Measurements from ENCODE around the gene SMC4. TPM values are rescaled to one million over a fixed set of nuclear protein-coding genes. Genes with fewer than 3 reads are reported as not detected.

SMC4 gene
- total RNA-seq, 2 donors from 2014 or later: 12.5 to 35.6 TPM

DNA sequence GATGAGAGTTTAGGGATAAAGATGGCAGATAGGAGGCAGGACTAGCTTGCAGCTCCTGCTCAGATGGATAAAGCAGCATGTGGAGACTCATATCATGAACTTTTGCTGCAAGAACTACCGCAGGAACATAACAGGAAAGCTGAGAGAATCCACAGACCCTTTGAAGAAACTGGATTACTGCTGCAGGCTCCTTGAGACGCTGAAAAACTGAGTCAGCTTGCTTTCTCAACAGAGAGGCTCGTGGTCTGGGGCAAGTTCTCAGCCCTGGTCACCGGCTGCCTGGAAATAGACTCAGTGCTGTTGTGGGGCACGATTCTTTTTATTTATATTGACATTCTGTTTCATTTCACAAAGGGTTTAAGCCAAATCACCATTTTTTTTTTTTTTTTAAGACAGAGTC lies 78.9 kb downstream of the SMC4 start:
- Histone ChIP-seq H3K27me3 (no peaks in the 10 kb centered on the region), H3K27ac (no peak overlapping the region), H3K4me1 (no peaks in the 10 kb centered on the region), H3K36me3 (replicated peaks in 1 of 2; ENCODE audit: insufficient read depth in 1 of 2, low read depth in 2 of 2) (no peaks in the 10 kb centered on the region), H3K4me3 (no peak overlapping the region), H3K9me3 (no peaks in the 10 kb centered on the region)
- 75 to 87% methylated on average over 5 of the region's 5 CpGs for WGBS, 2 donors
- ATAC-seq: no peak
- DNase-seq: no peak
- intact Hi-C loops (cut with DNase I): no loop called here
- TF ChIP-seq POLR2A (IDR thresholded peaks at IDR 0.05): no peak
- TF ChIP-seq, protein P1, sequence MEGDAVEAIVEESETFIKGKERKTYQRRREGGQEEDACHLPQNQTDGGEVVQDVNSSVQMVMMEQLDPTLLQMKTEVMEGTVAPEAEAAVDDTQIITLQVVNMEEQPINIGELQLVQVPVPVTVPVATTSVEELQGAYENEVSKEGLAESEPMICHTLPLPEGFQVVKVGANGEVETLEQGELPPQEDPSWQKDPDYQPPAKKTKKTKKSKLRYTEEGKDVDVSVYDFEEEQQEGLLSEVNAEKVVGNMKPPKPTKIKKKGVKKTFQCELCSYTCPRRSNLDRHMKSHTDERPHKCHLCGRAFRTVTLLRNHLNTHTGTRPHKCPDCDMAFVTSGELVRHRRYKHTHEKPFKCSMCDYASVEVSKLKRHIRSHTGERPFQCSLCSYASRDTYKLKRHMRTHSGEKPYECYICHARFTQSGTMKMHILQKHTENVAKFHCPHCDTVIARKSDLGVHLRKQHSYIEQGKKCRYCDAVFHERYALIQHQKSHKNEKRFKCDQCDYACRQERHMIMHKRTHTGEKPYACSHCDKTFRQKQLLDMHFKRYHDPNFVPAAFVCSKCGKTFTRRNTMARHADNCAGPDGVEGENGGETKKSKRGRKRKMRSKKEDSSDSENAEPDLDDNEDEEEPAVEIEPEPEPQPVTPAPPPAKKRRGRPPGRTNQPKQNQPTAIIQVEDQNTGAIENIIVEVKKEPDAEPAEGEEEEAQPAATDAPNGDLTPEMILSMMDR (IDR thresholded peaks at IDR 0.05): no peak

DNA sequence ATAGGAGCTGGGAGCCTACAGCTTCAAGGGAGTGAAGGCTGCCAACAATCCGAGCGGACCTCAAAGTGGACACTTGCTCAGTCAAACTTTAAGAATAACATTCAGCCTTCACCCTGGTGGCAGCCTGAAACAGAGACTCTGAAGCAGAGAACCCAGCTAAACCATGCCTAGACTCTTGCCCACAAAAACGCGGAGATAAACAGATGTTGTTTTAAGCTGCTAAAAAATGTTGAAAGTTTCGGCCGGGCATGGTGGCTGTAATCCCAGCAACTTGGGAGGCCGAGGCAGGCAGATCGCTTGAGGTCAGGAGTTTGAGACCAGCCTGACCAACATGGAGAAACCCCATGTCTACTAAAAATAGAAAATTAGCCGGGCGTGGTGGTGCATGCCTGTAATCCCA lies 79.9 kb downstream of the SMC4 start:
- 84 to 87% methylated on average over 10 of the region's 10 CpGs for WGBS, 2 donors
- no peak for DNase-seq
- no peaks in the 10 kb centered on the region for H3K27me3 ChIP-seq
- TF ChIP-seq, protein P1 (IDR thresholded peaks at IDR 0.05): no peak
- no peak for TF ChIP-seq POLR2A (IDR thresholded peaks at IDR 0.05)
- no peaks in the 10 kb centered on the region for H3K4me1 ChIP-seq
- intact Hi-C loops (cut with DNase I): no loop called here
- no peak overlapping the region for H3K27ac ChIP-seq
- H3K36me3 ChIP-seq (replicated peaks in 1 of 2; ENCODE audit: insufficient read depth in 1 of 2, low read depth in 2 of 2): no peaks in the 10 kb centered on the region
- no peaks in the 10 kb centered on the region for H3K9me3 ChIP-seq
- ATAC-seq: no peak
- no peak overlapping the region for H3K4me3 ChIP-seq

DNA sequence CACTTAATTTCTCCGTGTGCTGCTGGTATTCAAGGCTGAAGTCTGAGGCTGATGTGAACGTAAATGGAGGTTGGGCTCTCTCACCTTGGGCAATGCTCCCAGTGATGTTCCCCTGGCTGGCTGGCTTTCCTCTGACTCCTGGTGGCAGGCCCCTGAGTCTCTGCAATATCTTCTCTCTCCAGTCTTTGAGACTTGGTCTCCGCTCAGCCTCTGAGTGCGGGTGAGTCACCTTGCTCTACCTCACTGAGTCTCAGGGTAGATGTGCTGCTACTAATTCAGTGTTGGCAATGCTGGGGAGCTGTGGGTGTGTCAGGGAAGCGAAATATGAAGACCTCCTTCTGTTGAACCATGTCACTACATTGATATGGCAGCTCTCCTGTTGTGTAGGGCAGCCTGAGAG lies 81.5 kb downstream of the SMC4 start:
- H3K36me3 ChIP-seq (replicated peaks in 1 of 2; ENCODE audit: insufficient read depth in 1 of 2, low read depth in 2 of 2): no peaks in the 10 kb centered on the region
- no peak for ATAC-seq
- H3K27ac ChIP-seq: no peak overlapping the region
- H3K4me1 ChIP-seq: no peaks in the 10 kb centered on the region
- no peaks in the 10 kb centered on the region for H3K27me3 ChIP-seq
- no peak overlapping the region for H3K4me3 ChIP-seq
- intact Hi-C loops (cut with DNase I): no loop called here
- TF ChIP-seq, protein P1 (IDR thresholded peaks at IDR 0.05): no peak
- no peak for TF ChIP-seq POLR2A (IDR thresholded peaks at IDR 0.05)
- H3K9me3 ChIP-seq: no peaks in the 10 kb centered on the region
- WGBS, 2 donors: 76 to 79% methylated on average over 5 of the region's 5 CpGs
- no peak for DNase-seq

DNA sequence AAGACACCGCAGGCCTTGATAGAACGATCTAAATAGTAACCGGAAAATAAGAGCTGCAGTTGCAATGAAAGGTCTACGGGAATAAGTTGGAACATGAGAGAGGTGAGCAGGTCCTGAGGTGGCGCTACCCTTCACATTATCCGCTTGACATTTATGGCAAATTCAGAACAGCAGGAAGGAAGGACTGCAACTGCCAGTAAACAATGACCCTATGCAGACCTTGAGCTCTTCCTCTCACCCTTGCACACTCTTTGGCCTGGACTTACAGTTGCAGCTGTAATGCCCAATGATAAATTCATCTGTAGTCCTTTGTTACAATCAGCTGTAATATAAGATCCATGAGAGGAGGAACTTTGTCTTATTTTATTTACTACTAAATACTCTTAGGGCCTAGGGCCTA lies 82.4 kb downstream of the SMC4 start:
- no peak overlapping the region for H3K4me3 ChIP-seq
- no peak overlapping the region for H3K27ac ChIP-seq
- DNase-seq (no peak), ATAC-seq (no peak)
- TF ChIP-seq, protein P1 (IDR thresholded peaks at IDR 0.05): no peak
- TF ChIP-seq POLR2A (IDR thresholded peaks at IDR 0.05): no peak
- no peaks in the 10 kb centered on the region for H3K4me1 ChIP-seq
- H3K36me3 ChIP-seq (replicated peaks in 1 of 2; ENCODE audit: insufficient read depth in 1 of 2, low read depth in 2 of 2): no peaks in the 10 kb centered on the region
- H3K9me3 ChIP-seq: no peaks in the 10 kb centered on the region
- H3K27me3 ChIP-seq: no peaks in the 10 kb centered on the region
- WGBS, 2 donors: 82 to 89% methylated on average over 6 of the region's 6 CpGs
- intact Hi-C loops (cut with DNase I): no loop called here

DNA sequence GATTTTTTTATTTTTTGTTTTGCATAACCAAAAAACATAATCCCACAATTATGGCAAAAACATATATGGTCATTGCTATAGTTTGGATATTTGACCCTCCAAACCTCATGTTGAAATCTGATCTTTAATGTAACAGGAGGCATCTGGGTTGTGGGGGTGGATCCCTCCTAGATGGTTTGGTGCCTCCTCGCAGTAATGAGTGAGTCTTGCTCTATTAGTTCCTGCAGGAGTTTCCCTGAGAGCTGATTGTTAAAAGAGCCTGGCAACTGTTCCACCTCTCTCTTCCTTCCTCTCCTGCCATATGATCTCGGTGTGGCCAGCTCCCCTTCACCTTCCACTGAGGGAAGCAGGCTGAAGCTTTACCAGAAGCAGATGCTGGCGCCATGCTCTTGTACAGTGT lies 83.3 kb downstream of the SMC4 start:
- intact Hi-C loops (cut with DNase I): no loop called here
- Histone ChIP-seq H3K36me3 (replicated peaks in 1 of 2; ENCODE audit: insufficient read depth in 1 of 2, low read depth in 2 of 2) (no peaks in the 10 kb centered on the region), H3K9me3 (no peaks in the 10 kb centered on the region), H3K4me3 (no peak overlapping the region), H3K4me1 (no peaks in the 10 kb centered on the region), H3K27me3 (no peaks in the 10 kb centered on the region), H3K27ac (no peak overlapping the region)
- no peak for DNase-seq
- ATAC-seq: no peak
- WGBS, 2 donors: 80 to 87% methylated on average over 3 of the region's 3 CpGs
- TF ChIP-seq, protein P1 (IDR thresholded peaks at IDR 0.05): no peak
- TF ChIP-seq POLR2A (IDR thresholded peaks at IDR 0.05): no peak

MicroRNAs encoded within 50 kb of the gene (microRNA counts, 767-probe panel; counts per million panel counts)
- 7,599 to 10,839 counts per million in 2 donors for microRNA hsa-miR-15b-5p

Small RNA genes within 50 kb of the gene (microRNA-seq; reads per million reads assigned to microRNA genes)
- gene MIR15B (ENCODE audit: borderline number of aligned reads in 2 of 2, borderline replicate concordance in 2 of 2) (748 to 788 reads per million in 2 donors), gene MIR16-2 (ENCODE audit: borderline number of aligned reads in 2 of 2, borderline replicate concordance in 2 of 2) (201 to 250 reads per million in 2 donors)

Small RNA genes within 50 kb of the gene (small RNA-seq; reads per million reads assigned to genes)
- gene MIR15B (1.2 reads per million, percentile 51 among the genes with 10 or more reads in this experiment), gene MIR16-2 (not detected), gene RNU7-136P (not detected)

Other genes starting within 250 kb of the SMC4 start
- gene C3orf80, start 174.2 kb upstream of the SMC4 start, total RNA-seq: 1 to 10 TPM in 1 of 2 donors, under 1 TPM in 1; 0.52 to 1.3 TPM
- 10 to 100 TPM; 15.5 to 31.6 TPM for gene IFT80, start 425 bp upstream of the SMC4 start, total RNA-seq
- gene TRIM59, start 50.1 kb downstream of the SMC4 start, total RNA-seq: 1 to 10 TPM in 1 of 2 donors, under 1 TPM in 1; 0.99 to 2.1 TPM
- 10 to 100 TPM in 1 of 2 donors, 1 to 10 TPM in 1; 9.6 to 14.3 TPM for gene KPNA4, start 165.9 kb downstream of the SMC4 start, total RNA-seq

Measured in body of pancreas (tissue), 4 donors.